CD8-positive, alpha-beta memory T cell (primary cell): ENCODE data around the gene ASNSD1. TPM values are rescaled to one million over a fixed set of nuclear protein-coding genes. Genes with fewer than 3 reads are reported as not detected.
A peak's percentile ranks its signal among the peaks of the same experiment; 100 is the strongest.

ENCODE experiments used
- CTCF ChIA-PET: fragments of 350-600 bp; sonication (Branson Sonifier 250); formaldehyde crosslinking; loops from one replicate; lab custom pipeline; 2021; ENCODE audit warnings: antibody characterized with exemption; lab: Charles Lee
- POLR2A ChIA-PET: fragments of 350-600 bp; sonication (Branson Sonifier 250); formaldehyde crosslinking; loops from one replicate; lab custom pipeline; 2021; ENCODE audit warnings: antibody characterized with exemption; lab: Charles Lee
- DNase-seq, 5 donors: peaks; one replicate each; pipeline versions ENCODE4 v3.0.0 to v3.0.0-alpha.2; 2020 to 2022; ENCODE audit warnings: mixed read lengths in 1 of 5
- H3K27ac ChIP-seq: one replicate; pipeline ENCODE4 v1.7.0; 2013; ENCODE audit warnings: low read depth, mild to moderate bottlenecking, low read length, moderate library complexity
- H3K27me3 ChIP-seq: 2 replicates; pipeline ENCODE4 v1.7.0; 2013; ENCODE audit warnings: low read length, mild to moderate bottlenecking; ENCODE audit not compliant: insufficient read depth, poor library complexity, severe bottlenecking
- H3K36me3 ChIP-seq: 2 replicates; pipeline ENCODE4 v1.7.0; 2013; ENCODE audit warnings: mild to moderate bottlenecking, low read length, moderate library complexity; ENCODE audit not compliant: insufficient read depth
- H3K4me1 ChIP-seq: 2 replicates; pipeline ENCODE4 v1.7.0; 2013; ENCODE audit warnings: mild to moderate bottlenecking, low read length, moderate library complexity; ENCODE audit not compliant: insufficient read depth
- H3K4me3 ChIP-seq: 2 replicates; pipeline ENCODE4 v1.7.0; 2013; ENCODE audit warnings: mild to moderate bottlenecking, low read length
- H3K9me3 ChIP-seq: 2 replicates; pipeline ENCODE4 v1.7.0; 2013; ENCODE audit warnings: mild to moderate bottlenecking, low read length
- H3K27ac Mint-ChIP-seq, 8 donors: one replicate each; pipeline ENCODE4 v1.8.0; 2020 to 2021; ENCODE audit warnings: mixed read lengths in 8 of 8, mild to moderate bottlenecking in 6 of 8, inconsistent platforms in 3 of 8, moderate library complexity in 3 of 8
- H3K27me3 Mint-ChIP-seq, 2 donors: one replicate each; pipeline ENCODE4 v1.8.0; 2020 to 2021; ENCODE audit warnings: mixed read lengths in 2 of 2, mild to moderate bottlenecking in 1 of 2, moderate library complexity in 1 of 2
- H3K36me3 Mint-ChIP-seq, 3 donors: one replicate each; pipeline ENCODE4 v1.8.0; 2020 to 2021; ENCODE audit warnings: mixed read lengths in 3 of 3, inconsistent platforms in 1 of 3, mild to moderate bottlenecking in 1 of 3
- H3K4me1 Mint-ChIP-seq, 3 donors: one replicate each; pipeline ENCODE4 v1.8.0; 2020 to 2021; ENCODE audit warnings: mixed read lengths in 3 of 3, inconsistent platforms in 1 of 3, mild to moderate bottlenecking in 1 of 3
- H3K4me3 Mint-ChIP-seq, 7 donors: one replicate each; pipeline ENCODE4 v1.8.0; 2020 to 2021; ENCODE audit warnings: mixed read lengths in 7 of 7, mild to moderate bottlenecking in 6 of 7, moderate library complexity in 4 of 7, inconsistent platforms in 2 of 7
- H3K9me3 Mint-ChIP-seq, 5 donors: one replicate each; pipeline ENCODE4 v1.8.0; 2020 to 2022; ENCODE audit warnings: mixed read lengths in 5 of 5, mild to moderate bottlenecking in 3 of 5, moderate library complexity in 2 of 5, inconsistent platforms in 1 of 5
- polyA plus RNA-seq: library from polyadenylated mRNA; unstranded; fragments of 300-500 nt; fragmentation: Illumina TruSeq; gene quantifications from one replicate; pipeline ENCODE4 v1.2.3, GENCODE V29; 2021
- total RNA-seq, 2 experiments: library from RNA; stranded (reverse); gene quantifications; one replicate each; pipeline ENCODE4 v1.2.3, GENCODE V29; 2021

ASNSD1 gene
- total and polyA plus RNA-seq, 3 experiments from 2014 or later = 54.2 to 61.9 (median 58.0) TPM

GRCh38 chr2:189624648-189625355, 36.5 kb upstream of the ASNSD1 start:
- Histone ChIP-seq H3K36me3 (no peaks in the 10 kb centered on the region), H3K27me3 (no peaks in the 10 kb centered on the region), H3K9me3 (no peaks in the 10 kb centered on the region), H3K4me3 (no peak overlapping the region), H3K27ac (no peak overlapping the region), H3K4me1 (peaks cover 8% of the 10 kb centered on the region)
- Mint-ChIP-seq H3K9me3 (no peaks in the 10 kb centered on the region), H3K27me3 (no peaks in the 10 kb centered on the region), H3K36me3 (peaks cover 0 to 4% (median 3%) of the 10 kb centered on the region in 3 donors), H3K4me1 (peaks cover 0 to 12% (median 0%) of the 10 kb centered on the region in 3 donors), H3K4me3 (no peak overlapping the region), H3K27ac (peak overlapping the region in 1 of 8 donors; percentile 47)
- no peak for DNase-seq
- CTCF ChIA-PET = no interaction called here
- POLR2A ChIA-PET = no interaction called here

- Histone ChIP-seq H3K36me3 (no peaks in the 10 kb centered on the region), H3K27me3 (no peaks in the 10 kb centered on the region), H3K4me1 (peaks cover 8% of the 10 kb centered on the region), H3K27ac (no peak overlapping the region), H3K9me3 (no peaks in the 10 kb centered on the region), H3K4me3 (no peak overlapping the region)
- Mint-ChIP-seq H3K4me1 (peaks cover 0 to 12% (median 0%) of the 10 kb centered on the region in 3 donors), H3K27ac (no peak overlapping the region), H3K36me3 (peaks cover 0 to 4% (median 3%) of the 10 kb centered on the region in 3 donors), H3K4me3 (no peak overlapping the region), H3K9me3 (no peaks in the 10 kb centered on the region), H3K27me3 (no peaks in the 10 kb centered on the region)
- ChIA-PET POLR2A (no interaction called here), CTCF (no interaction called here)
- DNase-seq = no peak
Observed at GRCh38 chr2:189625636-189626035, 35.6 kb upstream of the ASNSD1 start.

DNA sequence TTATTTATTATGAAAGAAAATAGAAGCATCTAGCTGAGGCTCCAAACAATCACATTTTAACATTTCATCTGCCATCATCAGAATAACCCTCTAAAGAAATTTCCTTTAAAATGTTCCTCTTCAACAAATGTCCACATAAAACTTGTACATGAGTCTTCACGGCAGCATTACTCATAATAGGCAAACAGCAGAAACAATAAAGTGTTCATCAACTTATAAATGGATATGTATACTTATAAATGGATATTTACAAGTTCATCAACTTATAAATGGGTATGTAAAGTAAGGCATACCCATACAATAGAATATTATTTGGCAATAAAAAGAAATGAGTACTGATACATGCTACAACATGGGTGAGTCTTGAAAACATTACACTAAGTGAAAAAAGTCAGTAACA, 33.5 kb upstream of the ASNSD1 start:
- no peak for DNase-seq
- H3K27ac Mint-ChIP-seq = no peak overlapping the region
- H3K4me3 Mint-ChIP-seq = no peak overlapping the region

GRCh38 chr2:189628817-189629530, 32.3 kb upstream of the ASNSD1 start:
- POLR2A ChIA-PET = no interaction called here
- H3K36me3 ChIP-seq = no peaks in the 10 kb centered on the region
- H3K27ac ChIP-seq = no peak overlapping the region
- H3K27me3 ChIP-seq = no peaks in the 10 kb centered on the region
- no peak for DNase-seq
- H3K27ac Mint-ChIP-seq = no peak overlapping the region
- H3K4me1 ChIP-seq = peaks cover 8% of the 10 kb centered on the region
- no peak overlapping the region for H3K4me3 Mint-ChIP-seq
- no peaks in the 10 kb centered on the region for H3K9me3 Mint-ChIP-seq
- H3K9me3 ChIP-seq = no peaks in the 10 kb centered on the region
- H3K4me1 Mint-ChIP-seq = peaks cover 0 to 6% (median 0%) of the 10 kb centered on the region in 3 donors
- no peak overlapping the region for H3K4me3 ChIP-seq
- no peaks in the 10 kb centered on the region for H3K27me3 Mint-ChIP-seq
- CTCF ChIA-PET = interaction anchor here (1.1 to 1.4 kb wide), 2 partner anchors 14 to 30 kb away, joined by 3 read pairs; no protein-coding TSS in a partner anchor
- peaks cover 0 to 4% (median 3%) of the 10 kb centered on the region in 3 donors for H3K36me3 Mint-ChIP-seq

More for the DNA sequence above, 33.5 kb upstream of the ASNSD1 start:
- Histone ChIP-seq H3K4me1 (peaks cover 8% of the 10 kb centered on the region), H3K27me3 (no peaks in the 10 kb centered on the region), H3K4me3 (no peak overlapping the region), H3K27ac (no peak overlapping the region), H3K36me3 (no peaks in the 10 kb centered on the region), H3K9me3 (no peaks in the 10 kb centered on the region)
- no peaks in the 10 kb centered on the region for H3K27me3 Mint-ChIP-seq
- POLR2A ChIA-PET = no interaction called here
- peaks cover 0 to 6% (median 0%) of the 10 kb centered on the region in 3 donors for H3K4me1 Mint-ChIP-seq
- CTCF ChIA-PET = interaction anchor here (1.3 kb wide), 1 partner anchor 10 kb away, joined by 5 read pairs; no protein-coding TSS in a partner anchor
- H3K9me3 Mint-ChIP-seq = no peaks in the 10 kb centered on the region
- peaks cover 0 to 4% (median 3%) of the 10 kb centered on the region in 3 donors for H3K36me3 Mint-ChIP-seq

DNA sequence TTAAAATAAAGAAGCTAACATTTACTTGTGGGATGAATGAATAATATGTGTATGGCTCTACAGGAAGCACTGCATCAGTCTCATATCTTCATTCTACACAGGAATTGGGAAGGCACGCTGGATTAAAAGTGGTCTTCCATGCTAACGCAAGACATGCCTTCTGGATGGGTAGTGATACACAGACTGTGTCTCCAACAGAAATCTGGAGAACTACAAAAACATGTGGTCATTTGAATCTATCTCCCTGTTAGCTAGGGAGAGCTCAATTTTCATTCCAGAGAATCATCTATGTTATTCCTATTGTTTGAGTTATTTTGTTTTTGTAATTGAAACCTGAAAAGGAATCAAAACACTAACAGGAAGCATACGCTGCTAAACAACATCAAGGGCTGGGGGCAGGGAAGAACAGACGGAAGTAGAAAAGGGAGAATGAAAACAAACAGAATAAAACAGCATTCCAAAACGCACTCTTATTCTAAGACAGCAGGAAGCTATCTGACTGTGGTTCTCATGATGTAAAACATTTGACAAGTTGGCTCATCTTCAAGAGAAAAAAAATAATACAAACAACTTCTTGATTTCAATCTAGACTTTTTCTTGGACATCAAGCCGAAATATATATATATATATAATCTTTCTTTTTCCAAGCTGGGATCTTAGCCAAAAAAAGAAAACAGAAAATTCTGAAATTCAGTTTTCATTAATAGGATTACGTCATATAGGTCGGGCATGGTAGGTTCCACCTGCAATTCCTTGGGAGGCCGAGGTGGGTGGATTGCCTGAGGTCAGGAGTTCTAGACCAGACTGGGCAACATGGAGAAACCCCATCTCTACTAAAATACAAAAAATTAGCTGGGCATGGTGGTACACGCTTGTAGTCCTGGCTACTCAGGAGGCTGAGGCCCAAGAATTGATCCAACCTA, 31.5 kb upstream of the ASNSD1 start:
- no peak for DNase-seq
- Histone ChIP-seq H3K36me3 (no peaks in the 10 kb centered on the region), H3K9me3 (no peaks in the 10 kb centered on the region), H3K4me1 (peaks cover 8% of the 10 kb centered on the region), H3K4me3 (no peak overlapping the region), H3K27me3 (no peaks in the 10 kb centered on the region), H3K27ac (no peak overlapping the region)
- H3K4me1 Mint-ChIP-seq = no peaks in the 10 kb centered on the region
- ChIA-PET POLR2A (no interaction called here), CTCF (interaction anchor here (1.1 to 1.4 kb wide), 2 partner anchors 13 to 30 kb away, joined by 3 read pairs; no protein-coding TSS in a partner anchor)
- H3K4me3 Mint-ChIP-seq = no peak overlapping the region
- peaks cover 0 to 4% (median 3%) of the 10 kb centered on the region in 3 donors for H3K36me3 Mint-ChIP-seq
- H3K9me3 Mint-ChIP-seq = no peaks in the 10 kb centered on the region
- no peaks in the 10 kb centered on the region for H3K27me3 Mint-ChIP-seq
- H3K27ac Mint-ChIP-seq = no peak overlapping the region

- Histone ChIP-seq H3K36me3 (no peaks in the 10 kb centered on the region), H3K4me3 (no peak overlapping the region), H3K27me3 (no peaks in the 10 kb centered on the region), H3K27ac (no peak overlapping the region), H3K9me3 (no peaks in the 10 kb centered on the region), H3K4me1 (no peaks in the 10 kb centered on the region)
- no peak for DNase-seq
- Mint-ChIP-seq H3K4me1 (no peaks in the 10 kb centered on the region), H3K27ac (no peak overlapping the region), H3K9me3 (no peaks in the 10 kb centered on the region), H3K27me3 (no peaks in the 10 kb centered on the region), H3K36me3 (peaks cover 0 to 4% (median 0%) of the 10 kb centered on the region in 3 donors), H3K4me3 (no peak overlapping the region)
- ChIA-PET POLR2A (no interaction called here), CTCF (interaction anchor here (1.3 kb wide), 1 partner anchor 11 kb away, joined by 3 read pairs; no protein-coding TSS in a partner anchor)
Observed at GRCh38 chr2:189631849-189632248, 29.4 kb upstream of the ASNSD1 start.

- Mint-ChIP-seq H3K9me3 (no peaks in the 10 kb centered on the region), H3K27me3 (no peaks in the 10 kb centered on the region), H3K27ac (no peak overlapping the region), H3K4me3 (no peak overlapping the region), H3K4me1 (peaks cover 0 to 4% (median 3%) of the 10 kb centered on the region in 3 donors), H3K36me3 (peaks cover 0 to 2% (median 0%) of the 10 kb centered on the region in 3 donors)
- Histone ChIP-seq H3K9me3 (no peaks in the 10 kb centered on the region), H3K4me3 (no peak overlapping the region), H3K4me1 (no peaks in the 10 kb centered on the region), H3K27ac (no peak overlapping the region), H3K36me3 (no peaks in the 10 kb centered on the region), H3K27me3 (no peaks in the 10 kb centered on the region)
- ChIA-PET POLR2A (interaction anchor here (0.5 kb wide), 1 partner anchor 1245 kb away, joined by 3 read pairs; no protein-coding TSS in a partner anchor), CTCF (no interaction called here)
- DNase-seq = peak in 1 of 5 donors; percentile 10
Observed at GRCh38 chr2:189633392-189633811, 27.9 kb upstream of the ASNSD1 start.
